HepG2 (cell line): ENCODE data around the gene ARL3. TPM values are rescaled to one million over a fixed set of nuclear protein-coding genes. Genes with fewer than 3 reads are reported as not detected.

ENCODE experiments used
- ATAC-seq: fragments of 200-7000 bp; cut with Tn5 transposase; 3 replicates; pipeline ENCODE4 v1.9.1; 2020; ENCODE audit warnings: mild to moderate bottlenecking, moderate library complexity
- BruUV-seq: library from RNA; stranded (reverse); fragments of 400-500 nt; replicated peaks from 2 replicates; lab custom pipeline; 2021; lab: Mats Ljungman, UMichigan
- CTCF ChIA-PET: fragments of 300-600 bp; formaldehyde crosslinking; extraction: SDS; loops from one replicate; lab custom pipeline; 2021; ENCODE audit warnings: low total read pairs, inconsistent platforms, low intra/inter-chr PET ratio; lab: Yijun Ruan, JAX
- POLR2A ChIA-PET: fragments of 350-600 bp; sonication (Branson Sonifier 250); formaldehyde crosslinking; loops from one replicate; lab custom pipeline; 2020; ENCODE audit warnings: antibody characterized with exemption, inconsistent platforms; lab: Yijun Ruan, JAX
- DNase-seq: peaks from one replicate; pipeline ENCODE4 v3.0.0-alpha.2; 2015; ENCODE audit warnings: low spot score
- FAIRE-seq: peaks from 3 replicates; lab custom pipeline; 2011; peaks lifted over from hg19 to GRCh38; lab: Jason Lieb, UNC
- H2AFZ ChIP-seq: one replicate; pipeline ENCODE4 v1.6.1; 2011; ENCODE audit warnings: low read length, inconsistent platforms
- H3K27ac ChIP-seq: fragments of 300-600 bp; 3 replicates; pipeline ENCODE4 v1.8.0; 2011; ENCODE audit warnings: mixed run types, mild to moderate bottlenecking, mixed read lengths, low read length, inconsistent platforms; ENCODE audit not compliant: insufficient read depth; ENCODE audit errors: extremely low read length
- H3K27me3 ChIP-seq, 2 experiments: fragments of 200-600 bp in 1 of 2; 2 replicates in 1 of 2; 3 replicates in 1 of 2; pipeline versions ENCODE4 v1.6.0 to v1.8.0; 2011; ENCODE audit warnings: low read length in 2 of 2, mild to moderate bottlenecking in 2 of 2, moderate library complexity in 2 of 2, inconsistent platforms in 1 of 2; ENCODE audit not compliant: insufficient read depth in 2 of 2, control insufficient read depth in 1 of 2
- H3K36me3 ChIP-seq, 2 experiments: fragments of 200-600 bp in 1 of 2; replicated peaks in 1 of 2; 2 replicates in 1 of 2; 3 replicates in 1 of 2; pipeline versions ENCODE4 v1.5.1 to v1.8.0; 2011; ENCODE audit warnings: low read length in 2 of 2, inconsistent platforms in 1 of 2; ENCODE audit not compliant: insufficient read depth in 2 of 2, control insufficient read depth in 1 of 2
- H3K4me1 ChIP-seq: 2 replicates; pipeline ENCODE4 v1.5.1; 2012; ENCODE audit warnings: low read length, inconsistent platforms; ENCODE audit not compliant: insufficient read depth
- H3K4me2 ChIP-seq: 2 replicates; pipeline ENCODE4 v1.6.0; 2011; ENCODE audit warnings: low read depth, low read length, inconsistent platforms
- H3K4me3 ChIP-seq, 3 experiments: fragments of 200-600 bp in 1 of 3; sonication (generic), shearing (Covaris generic) in 1 of 3; replicated peaks in 1 of 3; 2 replicates each; pipeline ENCODE4 v1.5.1; 2011 to 2016; ENCODE audit warnings: low read length in 3 of 3, inconsistent platforms in 2 of 3, low read depth in 2 of 3, mild to moderate bottlenecking in 2 of 3, control low read depth in 1 of 3, mixed read lengths in 1 of 3; ENCODE audit not compliant: insufficient read depth in 1 of 3
- H3K79me2 ChIP-seq: one replicate; pipeline ENCODE4 v1.6.1; 2011; ENCODE audit warnings: low read length, inconsistent platforms; ENCODE audit not compliant: insufficient read depth
- H3K9ac ChIP-seq: 2 replicates; pipeline ENCODE4 v1.6.0; 2011; ENCODE audit warnings: mild to moderate bottlenecking, low read depth, low read length, inconsistent platforms; ENCODE audit not compliant: insufficient read depth
- H3K9me3 ChIP-seq: 2 replicates; pipeline ENCODE4 v1.5.1; 2012; ENCODE audit warnings: mild to moderate bottlenecking, low read length
- H4K20me1 ChIP-seq: 2 replicates; pipeline ENCODE4 v1.6.0; 2011; ENCODE audit warnings: inconsistent platforms, mild to moderate bottlenecking, low read length, moderate library complexity; ENCODE audit not compliant: insufficient read depth
- ATF1 ChIP-seq: IDR thresholded peaks from 2 replicates; pipeline ENCODE4 v1.6.1; 2016; ENCODE audit warnings: mild to moderate bottlenecking, control low read depth
- PRPF4 ChIP-seq: fragments of 200-400 bp; formaldehyde crosslinking; IDR thresholded peaks from 2 replicates; pipeline ENCODE4 v1.6.1; 2016; ENCODE audit warnings: low read length, low read depth; ENCODE audit not compliant: poor library complexity, severe bottlenecking
- RBAK ChIP-seq: sonication (generic); formaldehyde crosslinking; IDR thresholded peaks from 2 replicates; pipeline ENCODE4 v1.5.1; 2020; ENCODE audit warnings: mild to moderate bottlenecking, missing genetic modification reagents
- RBM22 ChIP-seq: fragments of 200-400 bp; formaldehyde crosslinking; optimal IDR thresholded peaks from 2 replicates; pipeline ENCODE3; 2017; ENCODE audit warnings: mild to moderate bottlenecking, low read length, moderate library complexity
- RFX1 ChIP-seq: fragments of 450-650 bp; IDR thresholded peaks from 2 replicates; pipeline ENCODE4 v1.6.1; 2017
- SP2 ChIP-seq: sonication (generic); formaldehyde crosslinking; IDR thresholded peaks from 2 replicates; pipeline ENCODE4 v1.5.1; 2020; ENCODE audit warnings: mild to moderate bottlenecking, missing genetic modification reagents
- ZNF180 ChIP-seq: sonication (generic); formaldehyde crosslinking; IDR thresholded peaks from 2 replicates; pipeline ENCODE4 v1.4.0; 2020; ENCODE audit warnings: low read depth, missing genetic modification reagents, borderline replicate concordance
- WGBS: methylation state at CpG from one replicate; pipeline ENCODE4 v1.1.6; 2017; ENCODE audit warnings: low lambda C conversion rate; 5-methylcytosine and 5-hydroxymethylcytosine counted together
- in situ Hi-C: cut with HindIII; loops from 2 replicates; pipeline ENCODE4 v1.10.0; 2017; ENCODE audit warnings: low pct_unique_long_range_greater_than_20kb; ENCODE audit not compliant: extremely low pct_ligation_motif_present
- intact Hi-C: fragments of 100-400 bp; cut with micrococcal nuclease; formaldehyde crosslinking; loops from one replicate; pipeline ENCODE4 v1.10.0; 2022; ENCODE audit not compliant: unreplicated experiment
- polyA plus RNA-seq, 8 experiments: library from polyadenylated mRNA; depleted of rRNA in 3 of 8; stranded (reverse) in 7 of 8; unstranded in 1 of 8; fragments of >200 nt; fragmentation: Illumina TruSeq in 4 of 8; extraction: Trizol in 4 of 8; gene quantifications; 2 replicates each; pipeline versions ENCODE4 v1.2.1 to v1.2.3, GENCODE V29; 2011 to 2016; ENCODE audit warnings: low read depth in 4 of 8, missing spikeins in 1 of 8, mixed read lengths in 1 of 8; ENCODE audit not compliant: insufficient read depth in 1 of 8
- total RNA-seq, 5 experiments: library from RNA; depleted of rRNA; stranded (reverse); fragments of >200 nt; fragmentation: Illumina TruSeq; extraction: Trizol; gene quantifications; 2 replicates each; pipeline ENCODE4 v1.2.3, GENCODE V29; 2016; ENCODE audit warnings: low read depth in 1 of 5
- TF ChIP-seq, protein P1 (sequence below): sonication (generic); formaldehyde crosslinking; IDR thresholded peaks from 2 replicates; pipeline ENCODE4 v1.4.0; 2020; ENCODE audit warnings: missing genetic modification reagents
- TF ChIP-seq, protein P2 (sequence below): sonication (generic); formaldehyde crosslinking; IDR thresholded peaks from 2 replicates; pipeline ENCODE4 v1.5.1; 2020; ENCODE audit warnings: mild to moderate bottlenecking, missing genetic modification reagents, borderline replicate concordance
- TF ChIP-seq, protein P3 (sequence below): sonication (generic); formaldehyde crosslinking; IDR thresholded peaks from 2 replicates; pipeline ENCODE4 v1.4.0; 2020; ENCODE audit warnings: missing genetic modification reagents, mild to moderate bottlenecking, borderline replicate concordance

Gene ARL3
- total and polyA plus RNA-seq, 2 of the 13 experiments (the other 11 are each of a cell fraction or from before 2014, with no cell fraction given), result 5.2 to 6.6 TPM

DNA sequence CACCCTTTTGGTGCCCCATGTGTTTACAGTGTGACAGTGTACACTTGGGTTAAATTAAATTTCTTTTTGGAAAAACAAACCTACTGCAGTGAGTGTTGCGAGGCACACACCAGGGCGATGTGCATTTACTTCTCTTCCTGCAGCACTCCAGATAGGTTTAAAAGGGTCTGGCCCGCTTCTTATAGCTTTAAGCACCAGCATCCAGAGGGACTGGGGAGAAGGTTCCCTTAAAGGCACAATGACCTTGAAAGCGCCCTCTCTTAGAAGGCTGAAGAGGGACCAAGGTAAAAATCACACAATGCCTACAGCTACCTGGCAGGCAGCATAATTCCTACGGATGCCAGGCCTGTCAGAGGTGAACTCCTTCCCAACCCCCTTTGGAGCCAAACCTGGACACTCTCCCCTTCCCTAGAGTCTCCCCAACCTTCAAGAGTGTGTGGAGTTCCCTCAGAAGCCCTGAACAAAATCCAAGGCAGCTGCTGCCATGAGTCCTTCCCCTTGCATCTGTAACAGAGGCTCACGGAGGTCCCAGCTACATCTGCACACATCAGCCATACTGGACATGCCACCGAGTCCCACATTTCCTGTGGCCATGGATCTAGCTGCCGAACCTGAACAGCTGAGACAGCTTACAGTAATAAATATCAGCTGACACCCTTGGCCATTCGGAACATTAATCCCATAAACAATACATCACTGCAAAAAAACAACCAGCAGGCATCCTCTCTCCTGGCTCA lies 36.7 kb downstream of the ARL3 start (continued):
- TF ChIP-seq, protein P1, sequence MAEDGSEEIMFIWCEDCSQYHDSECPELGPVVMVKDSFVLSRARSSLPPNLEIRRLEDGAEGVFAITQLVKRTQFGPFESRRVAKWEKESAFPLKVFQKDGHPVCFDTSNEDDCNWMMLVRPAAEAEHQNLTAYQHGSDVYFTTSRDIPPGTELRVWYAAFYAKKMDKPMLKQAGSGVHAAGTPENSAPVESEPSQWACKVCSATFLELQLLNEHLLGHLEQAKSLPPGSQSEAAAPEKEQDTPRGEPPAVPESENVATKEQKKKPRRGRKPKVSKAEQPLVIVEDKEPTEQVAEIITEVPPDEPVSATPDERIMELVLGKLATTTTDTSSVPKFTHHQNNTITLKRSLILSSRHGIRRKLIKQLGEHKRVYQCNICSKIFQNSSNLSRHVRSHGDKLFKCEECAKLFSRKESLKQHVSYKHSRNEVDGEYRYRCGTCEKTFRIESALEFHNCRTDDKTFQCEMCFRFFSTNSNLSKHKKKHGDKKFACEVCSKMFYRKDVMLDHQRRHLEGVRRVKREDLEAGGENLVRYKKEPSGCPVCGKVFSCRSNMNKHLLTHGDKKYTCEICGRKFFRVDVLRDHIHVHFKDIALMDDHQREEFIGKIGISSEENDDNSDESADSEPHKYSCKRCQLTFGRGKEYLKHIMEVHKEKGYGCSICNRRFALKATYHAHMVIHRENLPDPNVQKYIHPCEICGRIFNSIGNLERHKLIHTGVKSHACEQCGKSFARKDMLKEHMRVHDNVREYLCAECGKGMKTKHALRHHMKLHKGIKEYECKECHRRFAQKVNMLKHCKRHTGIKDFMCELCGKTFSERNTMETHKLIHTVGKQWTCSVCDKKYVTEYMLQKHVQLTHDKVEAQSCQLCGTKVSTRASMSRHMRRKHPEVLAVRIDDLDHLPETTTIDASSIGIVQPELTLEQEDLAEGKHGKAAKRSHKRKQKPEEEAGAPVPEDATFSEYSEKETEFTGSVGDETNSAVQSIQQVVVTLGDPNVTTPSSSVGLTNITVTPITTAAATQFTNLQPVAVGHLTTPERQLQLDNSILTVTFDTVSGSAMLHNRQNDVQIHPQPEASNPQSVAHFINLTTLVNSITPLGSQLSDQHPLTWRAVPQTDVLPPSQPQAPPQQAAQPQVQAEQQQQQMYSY, result no peak
- TF ChIP-seq SP2 (CRISPR knock-in tag) (no peak), ATF1 (CRISPR knock-in tag) (no peak), RBAK (CRISPR knock-in tag) (no peak), PRPF4 (no peak)

DNA sequence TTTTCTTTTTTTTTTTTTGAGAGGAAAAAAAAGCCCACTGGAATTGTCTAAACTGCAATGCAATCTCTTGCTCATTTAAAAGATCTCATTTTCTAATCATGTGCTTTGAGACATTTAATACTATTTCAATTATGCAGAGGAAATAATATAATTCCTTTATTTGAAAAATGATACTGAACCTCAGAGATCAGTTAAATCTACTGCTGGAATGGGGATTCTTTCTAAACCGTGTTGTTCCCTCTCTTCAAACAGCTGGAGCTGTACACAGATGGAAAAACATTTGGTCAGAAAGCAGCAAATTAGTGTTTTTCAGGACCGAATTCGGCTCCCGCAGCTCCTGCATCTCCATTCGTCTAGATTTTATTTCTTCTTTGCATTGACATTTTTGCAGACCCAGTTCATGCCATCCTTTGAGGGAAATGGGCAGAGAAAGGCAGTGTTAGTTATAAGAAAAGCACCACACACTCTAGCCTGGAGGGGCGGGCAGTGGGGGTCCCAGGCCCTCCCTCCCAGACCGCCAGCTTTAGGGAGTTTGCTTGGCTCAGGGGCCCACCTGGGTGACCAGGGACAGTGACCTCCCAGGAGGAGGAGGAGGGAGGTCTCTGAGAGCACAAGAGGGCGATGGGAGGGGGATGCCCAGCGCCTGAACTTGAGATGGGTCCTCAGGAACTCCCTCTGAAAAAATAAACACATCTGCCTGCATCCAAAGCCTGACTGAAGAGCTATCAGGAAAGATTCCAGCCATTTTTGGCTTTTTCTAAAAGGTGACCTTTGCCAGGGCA lies 37.5 kb downstream of the ARL3 start:
- no peaks in the 10 kb centered on the region for H3K36me3 ChIP-seq
- TF ChIP-seq, protein P2, sequence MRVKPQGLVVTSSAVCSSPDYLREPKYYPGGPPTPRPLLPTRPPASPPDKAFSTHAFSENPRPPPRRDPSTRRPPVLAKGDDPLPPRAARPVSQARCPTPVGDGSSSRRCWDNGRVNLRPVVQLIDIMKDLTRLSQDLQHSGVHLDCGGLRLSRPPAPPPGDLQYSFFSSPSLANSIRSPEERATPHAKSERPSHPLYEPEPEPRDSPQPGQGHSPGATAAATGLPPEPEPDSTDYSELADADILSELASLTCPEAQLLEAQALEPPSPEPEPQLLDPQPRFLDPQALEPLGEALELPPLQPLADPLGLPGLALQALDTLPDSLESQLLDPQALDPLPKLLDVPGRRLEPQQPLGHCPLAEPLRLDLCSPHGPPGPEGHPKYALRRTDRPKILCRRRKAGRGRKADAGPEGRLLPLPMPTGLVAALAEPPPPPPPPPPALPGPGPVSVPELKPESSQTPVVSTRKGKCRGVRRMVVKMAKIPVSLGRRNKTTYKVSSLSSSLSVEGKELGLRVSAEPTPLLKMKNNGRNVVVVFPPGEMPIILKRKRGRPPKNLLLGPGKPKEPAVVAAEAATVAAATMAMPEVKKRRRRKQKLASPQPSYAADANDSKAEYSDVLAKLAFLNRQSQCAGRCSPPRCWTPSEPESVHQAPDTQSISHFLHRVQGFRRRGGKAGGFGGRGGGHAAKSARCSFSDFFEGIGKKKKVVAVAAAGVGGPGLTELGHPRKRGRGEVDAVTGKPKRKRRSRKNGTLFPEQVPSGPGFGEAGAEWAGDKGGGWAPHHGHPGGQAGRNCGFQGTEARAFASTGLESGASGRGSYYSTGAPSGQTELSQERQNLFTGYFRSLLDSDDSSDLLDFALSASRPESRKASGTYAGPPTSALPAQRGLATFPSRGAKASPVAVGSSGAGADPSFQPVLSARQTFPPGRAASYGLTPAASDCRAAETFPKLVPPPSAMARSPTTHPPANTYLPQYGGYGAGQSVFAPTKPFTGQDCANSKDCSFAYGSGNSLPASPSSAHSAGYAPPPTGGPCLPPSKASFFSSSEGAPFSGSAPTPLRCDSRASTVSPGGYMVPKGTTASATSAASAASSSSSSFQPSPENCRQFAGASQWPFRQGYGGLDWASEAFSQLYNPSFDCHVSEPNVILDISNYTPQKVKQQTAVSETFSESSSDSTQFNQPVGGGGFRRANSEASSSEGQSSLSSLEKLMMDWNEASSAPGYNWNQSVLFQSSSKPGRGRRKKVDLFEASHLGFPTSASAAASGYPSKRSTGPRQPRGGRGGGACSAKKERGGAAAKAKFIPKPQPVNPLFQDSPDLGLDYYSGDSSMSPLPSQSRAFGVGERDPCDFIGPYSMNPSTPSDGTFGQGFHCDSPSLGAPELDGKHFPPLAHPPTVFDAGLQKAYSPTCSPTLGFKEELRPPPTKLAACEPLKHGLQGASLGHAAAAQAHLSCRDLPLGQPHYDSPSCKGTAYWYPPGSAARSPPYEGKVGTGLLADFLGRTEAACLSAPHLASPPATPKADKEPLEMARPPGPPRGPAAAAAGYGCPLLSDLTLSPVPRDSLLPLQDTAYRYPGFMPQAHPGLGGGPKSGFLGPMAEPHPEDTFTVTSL (CRISPR knock-in tag), result no peak
- TF ChIP-seq, protein P3, sequence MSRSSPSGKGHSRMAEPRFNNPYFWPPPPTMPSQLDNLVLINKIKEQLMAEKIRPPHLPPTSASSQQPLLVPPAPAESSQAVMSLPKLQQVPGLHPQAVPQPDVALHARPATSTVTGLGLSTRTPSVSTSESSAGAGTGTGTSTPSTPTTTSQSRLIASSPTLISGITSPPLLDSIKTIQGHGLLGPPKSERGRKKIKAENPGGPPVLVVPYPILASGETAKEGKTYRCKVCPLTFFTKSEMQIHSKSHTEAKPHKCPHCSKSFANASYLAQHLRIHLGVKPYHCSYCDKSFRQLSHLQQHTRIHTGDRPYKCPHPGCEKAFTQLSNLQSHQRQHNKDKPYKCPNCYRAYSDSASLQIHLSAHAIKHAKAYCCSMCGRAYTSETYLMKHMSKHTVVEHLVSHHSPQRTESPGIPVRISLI (CRISPR knock-in tag), result peak; percentile 23; the same call in 1 of the 2 replicates
- TF ChIP-seq RFX1 (no peak), RBM22 (no peak), ZNF180 (CRISPR knock-in tag) (no peak)
- intact Hi-C loops (loop anchor here (5.0 kb wide), 1 partner anchor 174 kb away; the partner anchor contains the start of genes ACTR1A and SUFU), in situ Hi-C loops (loop anchor here (5.0 kb wide), 1 partner anchor 36 kb away; the partner anchor contains the start of genes ARL3 and SFXN2)
- no peak for DNase-seq
- WGBS, result 53% methylated on average over 9 of the region's 9 CpGs
- H3K27me3 ChIP-seq, result no peaks in the 10 kb centered on the region
- H2AFZ ChIP-seq, result no peak overlapping the region
- ChIA-PET POLR2A (interaction anchor here (0.6 to 2.4 kb wide), 8 partner anchors 12 to 718 kb away, joined by 3 to 13 read pairs (median 6); partner anchors contain the start of genes ARL3 and SFXN2), CTCF (no interaction called here)
- FAIRE-seq, result no peak
- BruUV-seq, result no TSS peak
- H3K4me3 ChIP-seq, result no peak overlapping the region
- H4K20me1 ChIP-seq, result no peaks in the 10 kb centered on the region
- peak overlapping the region; percentile 65 for H3K4me2 ChIP-seq
- H3K4me1 ChIP-seq, result peaks cover 78% of the 10 kb centered on the region
- H3K9me3 ChIP-seq, result no peaks in the 10 kb centered on the region
- H3K9ac ChIP-seq, result no peak overlapping the region
- ATAC-seq, result no peak
- H3K79me2 ChIP-seq, result no peaks in the 10 kb centered on the region
- no peak overlapping the region for H3K27ac ChIP-seq
